GM21619 (cell line): ENCODE results near the gene IL15.
"Not testable (repeated sequence)": the region's sequence is repeated elsewhere in the genome, so short reads cannot be mapped to it uniquely, and the experiment has no call there.

Experiments used
- ATAC-seq: cut with Tn5 transposase; IDR thresholded peaks from one replicate; pipeline ENCODE4 v1.9.1; 2021; ENCODE audit not compliant: unreplicated experiment

Gene IL15

GRCh38 chr4:141645611-141646340, 9.4 kb downstream of the IL15 start:
- ATAC-seq, result no peak

- ATAC-seq, result no peak
Measured at GRCh38 chr4:141646969-141647368, 10.6 kb downstream of the IL15 start.

GRCh38 chr4:141647966-141648365, 11.6 kb downstream of the IL15 start:
- ATAC-seq, result no peak

- ATAC-seq, result no peak
Measured at GRCh38 chr4:141652161-141652778, 15.9 kb downstream of the IL15 start.

GRCh38 chr4:141654098-141654497, 17.7 kb downstream of the IL15 start:
- ATAC-seq, result no peak

GRCh38 chr4:141656031-141656430, 19.6 kb downstream of the IL15 start:
- ATAC-seq, result no peak

GRCh38 chr4:141657550-141658250, 21.3 kb downstream of the IL15 start:
- no peak for ATAC-seq

- peak; percentile 48 for ATAC-seq
Measured at GRCh38 chr4:141658309-141658708, 21.9 kb downstream of the IL15 start.

- peak; percentile 42 for ATAC-seq
Measured at GRCh38 chr4:141659539-141659938, 23.2 kb downstream of the IL15 start.

GRCh38 chr4:141660880-141661279, 24.5 kb downstream of the IL15 start:
- ATAC-seq, result no peak

GRCh38 chr4:141668200-141668910, 32.0 kb downstream of the IL15 start:
- ATAC-seq, result no peak

- no peak for ATAC-seq
Measured at GRCh38 chr4:141669501-141669900, 33.1 kb downstream of the IL15 start.

GRCh38 chr4:141675384-141675783, 39.0 kb downstream of the IL15 start:
- ATAC-seq, result no peak

- ATAC-seq, result no peak
Measured at GRCh38 chr4:141676087-141676670, 39.8 kb downstream of the IL15 start.

- no peak for ATAC-seq
Measured at GRCh38 chr4:141680060-141680459, 43.7 kb downstream of the IL15 start.

GRCh38 chr4:141684785-141685184, 48.4 kb downstream of the IL15 start:
- no peak for ATAC-seq

- no peak for ATAC-seq
Measured at GRCh38 chr4:141686146-141686775, 49.9 kb downstream of the IL15 start.

- no peak for ATAC-seq
Measured at GRCh38 chr4:141686879-141687278, 50.5 kb downstream of the IL15 start.

- ATAC-seq, result not testable (repeated sequence)
Measured at GRCh38 chr4:141689726-141690296, 53.4 kb downstream of the IL15 start.

- not testable (repeated sequence) for ATAC-seq
Measured at GRCh38 chr4:141691247-141691646, 54.9 kb downstream of the IL15 start.
